Measurements from ENCODE around the gene RBM20.

- TF ChIP-seq, protein P1, sequence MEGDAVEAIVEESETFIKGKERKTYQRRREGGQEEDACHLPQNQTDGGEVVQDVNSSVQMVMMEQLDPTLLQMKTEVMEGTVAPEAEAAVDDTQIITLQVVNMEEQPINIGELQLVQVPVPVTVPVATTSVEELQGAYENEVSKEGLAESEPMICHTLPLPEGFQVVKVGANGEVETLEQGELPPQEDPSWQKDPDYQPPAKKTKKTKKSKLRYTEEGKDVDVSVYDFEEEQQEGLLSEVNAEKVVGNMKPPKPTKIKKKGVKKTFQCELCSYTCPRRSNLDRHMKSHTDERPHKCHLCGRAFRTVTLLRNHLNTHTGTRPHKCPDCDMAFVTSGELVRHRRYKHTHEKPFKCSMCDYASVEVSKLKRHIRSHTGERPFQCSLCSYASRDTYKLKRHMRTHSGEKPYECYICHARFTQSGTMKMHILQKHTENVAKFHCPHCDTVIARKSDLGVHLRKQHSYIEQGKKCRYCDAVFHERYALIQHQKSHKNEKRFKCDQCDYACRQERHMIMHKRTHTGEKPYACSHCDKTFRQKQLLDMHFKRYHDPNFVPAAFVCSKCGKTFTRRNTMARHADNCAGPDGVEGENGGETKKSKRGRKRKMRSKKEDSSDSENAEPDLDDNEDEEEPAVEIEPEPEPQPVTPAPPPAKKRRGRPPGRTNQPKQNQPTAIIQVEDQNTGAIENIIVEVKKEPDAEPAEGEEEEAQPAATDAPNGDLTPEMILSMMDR (IDR thresholded peaks at IDR 0.05), result no peak
- TF ChIP-seq POLR2A (IDR thresholded peaks at IDR 0.05), result no peak
These were observed 219.2 kb downstream of the RBM20 start for GRCh38 chr10:110863361-110863760.
